Liver (tissue), 9 donors: ENCODE results near the gene OSTM1. TPM values are rescaled to one million over a fixed set of nuclear protein-coding genes. Genes with fewer than 3 reads are reported as not detected.

ENCODE experiments used
- DNase-seq: peaks from one replicate; pipeline ENCODE4 v3.0.0-alpha.2; 2017; ENCODE audit warnings: low spot score
- H3K27ac ChIP-seq, 2 donors: one replicate each; pipeline ENCODE4 v1.7.0; 2013; ENCODE audit warnings: inconsistent platforms in 2 of 2, low read length in 2 of 2, control low read depth in 1 of 2, low read depth in 1 of 2, mild to moderate bottlenecking in 1 of 2
- H3K27me3 ChIP-seq, 4 donors: one replicate each; pipeline versions ENCODE4 v1.6.1 to v1.7.0; 2013; ENCODE audit warnings: low read length in 3 of 4, inconsistent platforms in 1 of 4, mild to moderate bottlenecking in 1 of 4, moderate library complexity in 1 of 4; ENCODE audit not compliant: control insufficient read depth in 4 of 4, insufficient read depth in 4 of 4
- H3K36me3 ChIP-seq, 4 donors: one replicate each; pipeline versions ENCODE4 v1.6.1 to v1.7.0; 2013; ENCODE audit warnings: low read length in 3 of 4, mild to moderate bottlenecking in 3 of 4, low read depth in 1 of 4, moderate library complexity in 1 of 4; ENCODE audit not compliant: control insufficient read depth in 4 of 4, insufficient read depth in 3 of 4
- H3K4me1 ChIP-seq, 4 donors: one replicate each; pipeline versions ENCODE4 v1.6.1 to v1.7.0; 2013; ENCODE audit warnings: low read length in 3 of 4, mild to moderate bottlenecking in 3 of 4, moderate library complexity in 1 of 4; ENCODE audit not compliant: control insufficient read depth in 4 of 4, insufficient read depth in 4 of 4
- H3K4me3 ChIP-seq, 3 donors: one replicate each; pipeline versions ENCODE4 v1.6.1 to v1.7.0; 2013; ENCODE audit warnings: low read length in 3 of 3, control low read depth in 1 of 3, low read depth in 1 of 3, mild to moderate bottlenecking in 1 of 3
- H3K9ac ChIP-seq, 2 donors: one replicate each; pipeline ENCODE4 v1.7.0; 2013; ENCODE audit warnings: low read length in 2 of 2, mild to moderate bottlenecking in 2 of 2, moderate library complexity in 2 of 2, control low read depth in 1 of 2, low read depth in 1 of 2
- H3K9me3 ChIP-seq, 4 donors: one replicate each; pipeline versions ENCODE4 v1.6.1 to v1.7.0; 2013; ENCODE audit warnings: low read length in 3 of 4; ENCODE audit not compliant: control insufficient read depth in 4 of 4
- CTCF ChIP-seq: fragments of 150-350 bp; IDR thresholded peaks from 2 replicates; pipeline ENCODE4 v1.5.1; 2017; ENCODE audit warnings: improper control_type of control experiment, low read depth, low read length; ENCODE audit not compliant: missing input control
- EGR1 ChIP-seq, 2 donors: IDR thresholded peaks; 2 replicates each; pipeline ENCODE4 v1.6.1; 2016 to 2018; ENCODE audit warnings: antibody characterized with exemption in 2 of 2, low read depth in 2 of 2
- FOXA1 ChIP-seq: IDR thresholded peaks from 2 replicates; pipeline ENCODE4 v1.6.1; 2016; ENCODE audit warnings: antibody characterized with exemption
- FOXA2 ChIP-seq: IDR thresholded peaks from 2 replicates; pipeline ENCODE4 v1.6.1; 2016; ENCODE audit warnings: antibody characterized with exemption
- HNF4A ChIP-seq, 2 donors: conservative IDR thresholded peaks; 2 replicates each; pipeline ENCODE4 v1.6.1; 2016; ENCODE audit warnings: antibody characterized with exemption in 2 of 2, mild to moderate bottlenecking in 2 of 2
- HNF4G ChIP-seq: IDR thresholded peaks from 2 replicates; pipeline ENCODE4 v1.6.1; 2016; ENCODE audit warnings: antibody characterized with exemption
- JUND ChIP-seq, 2 donors: IDR thresholded peaks; 2 replicates each; pipeline ENCODE4 v1.6.1; 2016; ENCODE audit warnings: antibody characterized with exemption in 2 of 2
- MAX ChIP-seq: IDR thresholded peaks from 2 replicates; pipeline ENCODE4 v1.6.1; 2016; ENCODE audit warnings: antibody characterized with exemption
- NR2F2 ChIP-seq: IDR thresholded peaks from 2 replicates; pipeline ENCODE4 v1.6.1; 2016; ENCODE audit warnings: antibody characterized with exemption
- RAD21 ChIP-seq, 2 donors: IDR thresholded peaks; 2 replicates each; pipeline ENCODE4 v1.6.1; 2016; ENCODE audit warnings: antibody characterized with exemption in 2 of 2, mild to moderate bottlenecking in 2 of 2
- RXRA ChIP-seq, 2 donors: IDR thresholded peaks; 2 replicates each; pipeline ENCODE4 v1.6.1; 2017 to 2018; ENCODE audit warnings: antibody characterized with exemption in 2 of 2, mild to moderate bottlenecking in 1 of 2
- YY1 ChIP-seq: IDR thresholded peaks from 2 replicates; pipeline ENCODE4 v1.6.1; 2016; ENCODE audit warnings: antibody characterized with exemption, mild to moderate bottlenecking
- WGBS: extraction: QIAGEN DNeasy Blood & Tissue Kit; methylation state at CpG from one replicate; pipeline ENCODE4 v1.1.7; 2013; 5-methylcytosine and 5-hydroxymethylcytosine counted together
- polyA plus RNA-seq, 2 donors: library from polyadenylated mRNA; stranded (reverse) in 1 of 2; unstranded in 1 of 2; fragments of 200-250 nt in 1 of 2; fragments of >200 nt in 1 of 2; fragmentation: Nextera tagmentation in 1 of 2; extraction: Ambion mirVana in 1 of 2; gene quantifications; one replicate each; pipeline versions ENCODE4 v1.2.1 to v1.2.3, GENCODE V29; 2013 to 2015
- total RNA-seq, 2 donors: library from RNA; depleted of rRNA; stranded (reverse); fragments of >200 nt; gene quantifications; one replicate each; pipeline ENCODE4 v1.2.3, GENCODE V29; 2014
- TF ChIP-seq, protein P1 (sequence below): IDR thresholded peaks from 2 replicates; pipeline ENCODE4 v1.6.1; 2016; ENCODE audit warnings: antibody characterized with exemption
- donor health status: healthy.
- donor health status: healthy.
- donor health status: healthy.
- donor health status: healthy.
- donor health status: healthy.

The OSTM1 gene
- total and polyA plus RNA-seq, 4 donors = 8.8 to 33.3 (median 11.3) TPM

DNA sequence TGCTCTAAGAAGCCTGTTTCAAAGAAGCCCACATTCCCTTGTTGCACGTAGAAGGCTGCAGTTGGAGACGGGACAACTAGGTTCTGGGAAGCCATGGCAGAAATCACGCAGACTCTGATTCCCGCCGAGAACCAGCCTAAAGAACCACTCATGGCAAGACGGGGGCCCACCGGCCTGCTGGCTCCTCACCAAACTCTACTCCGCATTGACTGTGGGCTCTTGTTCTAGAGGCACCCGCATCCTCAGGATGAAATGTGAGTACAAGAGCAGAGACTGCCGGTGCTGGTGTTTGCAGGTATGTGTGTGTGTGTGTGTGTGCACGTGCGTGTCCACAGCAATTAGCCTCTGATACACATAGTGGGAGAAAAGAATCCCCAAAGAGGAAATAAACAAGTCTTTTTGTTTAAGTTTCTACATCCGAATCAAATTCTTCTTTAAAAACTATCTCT, 49.0 kb upstream of the OSTM1 start:
- peaks cover 0 to 18% (median 6%) of the 10 kb centered on the region in 4 donors for H3K27me3 ChIP-seq
- 28% methylated on average over 13 of the region's 13 CpGs for WGBS
- no peak overlapping the region for H3K27ac ChIP-seq
- TF ChIP-seq JUND (IDR thresholded peaks at IDR 0.05) (no peak), EGR1 (IDR thresholded peaks at IDR 0.05; ENCODE audit: low read depth in 2 of 2) (no peak), FOXA1 (no peak), RXRA (IDR thresholded peaks at IDR 0.05) (no peak), FOXA2 (no peak), HNF4A (conservative IDR thresholded peaks at IDR 0.05) (no peak), RAD21 (IDR thresholded peaks at IDR 0.05) (no peak), CTCF (no peak), NR2F2 (no peak)
- TF ChIP-seq, protein P1, sequence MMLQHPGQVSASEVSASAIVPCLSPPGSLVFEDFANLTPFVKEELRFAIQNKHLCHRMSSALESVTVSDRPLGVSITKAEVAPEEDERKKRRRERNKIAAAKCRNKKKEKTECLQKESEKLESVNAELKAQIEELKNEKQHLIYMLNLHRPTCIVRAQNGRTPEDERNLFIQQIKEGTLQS = no peak
- no peaks in the 10 kb centered on the region for H3K36me3 ChIP-seq
- H3K9ac ChIP-seq = no peak overlapping the region
- H3K4me3 ChIP-seq = no peak overlapping the region
- peaks cover 6 to 19% (median 10%) of the 10 kb centered on the region in 4 donors for H3K4me1 ChIP-seq
- H3K9me3 ChIP-seq = no peaks in the 10 kb centered on the region
- DNase-seq = no peak

- DNase-seq = no peak
- Histone ChIP-seq H3K27ac (no peak overlapping the region), H3K27me3 (peaks cover 0 to 20% (median 6%) of the 10 kb centered on the region in 4 donors), H3K4me3 (no peak overlapping the region), H3K4me1 (peaks cover 8 to 28% (median 21%) of the 10 kb centered on the region in 4 donors), H3K36me3 (no peaks in the 10 kb centered on the region), H3K9me3 (no peaks in the 10 kb centered on the region), H3K9ac (no peak overlapping the region)
- TF ChIP-seq, protein P1 = no peak
- 40% methylated on average over 10 of the region's 10 CpGs for WGBS
These were observed 47.1 kb upstream of the OSTM1 start for GRCh38 chr6:108121612-108122011.

DNA sequence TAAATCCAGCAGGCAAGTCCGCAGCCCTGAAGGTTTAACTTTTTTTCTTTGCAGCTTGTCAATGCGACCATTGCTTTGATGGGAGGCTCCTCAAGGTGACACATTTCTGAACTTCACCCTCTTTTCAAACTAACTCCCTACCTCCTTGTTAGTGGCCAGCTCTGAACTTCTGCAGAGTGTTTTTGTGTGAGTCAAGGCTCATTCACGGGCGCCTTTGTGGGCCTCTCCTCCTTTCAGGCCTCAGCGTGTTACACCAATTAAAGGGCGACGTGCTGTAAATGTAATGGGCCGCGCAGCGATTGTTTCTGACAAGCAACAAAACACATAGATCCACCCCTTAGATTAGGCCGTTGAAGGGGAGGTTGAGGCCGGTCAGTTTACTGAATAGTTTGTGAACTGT, 45.8 kb upstream of the OSTM1 start:
- no peak overlapping the region for H3K27ac ChIP-seq
- H3K36me3 ChIP-seq = no peaks in the 10 kb centered on the region
- H3K4me1 ChIP-seq = peaks cover 8 to 32% (median 25%) of the 10 kb centered on the region in 4 donors
- no peak overlapping the region for H3K4me3 ChIP-seq
- peaks cover 0 to 20% (median 3%) of the 10 kb centered on the region in 4 donors for H3K27me3 ChIP-seq
- DNase-seq = no peak
- WGBS = 69% methylated on average over 12 of the region's 12 CpGs
- H3K9me3 ChIP-seq = no peaks in the 10 kb centered on the region
- TF ChIP-seq FOXA2 (no peak), RXRA (IDR thresholded peaks at IDR 0.05) (no peak), HNF4G (no peak), MAX (no peak), YY1 (no peak)
- H3K9ac ChIP-seq = no peak overlapping the region
